Measurements from ENCODE around the gene CLEC20A.
A peak's percentile ranks its signal among the peaks of the same experiment; 100 is the strongest.

The CLEC20A gene

DNA sequence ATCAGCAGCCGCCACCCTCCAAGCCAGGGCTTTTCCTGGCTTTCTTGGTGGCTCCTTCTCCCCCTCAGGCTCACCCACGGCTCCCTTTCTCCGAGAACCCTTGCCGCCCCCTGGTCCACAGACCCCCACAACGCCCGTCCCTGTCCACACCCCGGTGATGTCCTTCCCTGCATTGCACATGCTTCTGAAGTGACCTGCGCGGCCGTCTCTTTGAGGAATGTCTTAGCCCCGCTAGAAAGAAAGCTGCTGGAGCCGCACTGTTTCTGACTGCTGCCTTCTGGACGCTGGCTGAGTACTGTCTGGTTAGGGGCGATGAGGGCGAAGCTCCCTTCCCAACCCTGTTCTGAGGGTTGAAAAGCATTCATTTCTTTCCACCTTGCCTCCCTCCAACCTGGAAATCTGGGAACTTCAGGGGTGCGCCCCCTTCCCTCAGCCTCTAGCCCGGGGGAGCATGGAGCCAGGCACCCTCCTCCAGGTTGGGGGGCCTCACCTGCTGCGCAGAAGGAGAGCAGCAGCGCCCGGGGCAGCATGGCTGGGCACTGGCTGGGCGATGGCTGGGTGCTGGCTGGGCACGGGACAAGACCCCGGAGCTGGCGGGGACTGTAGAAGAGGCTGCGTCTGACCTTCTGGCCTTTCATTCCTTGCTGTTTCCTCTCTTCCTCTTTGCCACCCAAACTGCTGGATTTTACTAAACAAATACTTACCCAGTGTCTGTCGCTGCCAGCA is at the start of gene CLEC20A:
Gene CLEC20A, minus strand, starts transcription at position 555 of the 726 bp plus-strand sequence. Its CDS starts 25 bp downstream, at position 530.
- DNase-seq (ENCODE audit: low read depth in 2 of 2): no peak

- no peak for DNase-seq (ENCODE audit: low read depth in 2 of 2)
Measured at GRCh38 chr1:178544531-178544930, 47.8 kb upstream of the CLEC20A start.

GRCh38 chr1:178543290-178543607 is 46.5 kb upstream of the CLEC20A start:
- DNase-seq (ENCODE audit: low read depth in 2 of 2): no peak

DNA sequence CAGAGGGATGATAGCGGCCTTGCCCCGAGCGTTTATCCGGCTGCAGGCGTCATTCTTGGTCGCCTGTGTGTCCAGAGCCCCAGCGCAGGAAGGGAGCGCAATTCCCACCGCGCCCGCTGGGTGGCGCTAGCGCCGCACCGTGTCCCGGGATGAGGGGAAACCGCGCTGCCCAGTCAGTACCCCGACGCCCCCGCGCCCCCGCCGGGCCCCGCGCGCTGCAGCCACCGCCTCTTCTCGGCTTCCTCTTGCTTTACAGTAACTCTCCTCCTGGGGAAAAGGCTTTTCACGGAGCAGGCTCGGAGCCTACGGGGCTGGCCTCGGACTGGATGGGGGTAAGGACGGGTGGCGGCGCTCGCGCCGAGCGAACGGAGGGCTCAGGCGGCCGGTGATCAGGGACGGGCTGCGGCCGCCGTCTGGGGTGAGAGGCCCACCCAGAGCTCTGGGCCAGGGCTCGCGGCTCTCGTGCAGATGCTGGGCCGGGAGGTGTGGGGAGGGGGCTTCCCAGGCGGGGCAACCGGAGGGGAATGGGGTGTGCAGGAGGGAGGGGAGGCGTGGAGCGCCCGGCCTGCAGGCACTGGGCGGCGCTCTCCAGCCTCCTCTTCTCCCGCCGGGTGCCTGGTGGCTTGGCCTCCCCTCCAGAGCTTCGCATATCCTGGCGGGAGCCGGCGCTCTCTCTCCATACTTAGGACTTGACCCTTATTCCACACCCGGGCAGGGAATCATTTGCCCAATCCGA is 46.0 kb upstream of the CLEC20A start:
- DNase-seq (ENCODE audit: low read depth in 2 of 2): peak; percentile 62 to 75

GRCh38 chr1:178541829-178542553 is 45.2 kb upstream of the CLEC20A start:
- peak in 1 of 2 donors; percentile 10 for DNase-seq (ENCODE audit: low read depth in 2 of 2)

GRCh38 chr1:178541379-178541778 is 44.6 kb upstream of the CLEC20A start:
- DNase-seq (ENCODE audit: low read depth in 2 of 2): no peak

- DNase-seq (ENCODE audit: low read depth in 2 of 2): no peak
Measured at GRCh38 chr1:178540646-178541045, 43.9 kb upstream of the CLEC20A start.

GRCh38 chr1:178540204-178540603 is 43.4 kb upstream of the CLEC20A start:
- DNase-seq (ENCODE audit: low read depth in 2 of 2): no peak

DNA sequence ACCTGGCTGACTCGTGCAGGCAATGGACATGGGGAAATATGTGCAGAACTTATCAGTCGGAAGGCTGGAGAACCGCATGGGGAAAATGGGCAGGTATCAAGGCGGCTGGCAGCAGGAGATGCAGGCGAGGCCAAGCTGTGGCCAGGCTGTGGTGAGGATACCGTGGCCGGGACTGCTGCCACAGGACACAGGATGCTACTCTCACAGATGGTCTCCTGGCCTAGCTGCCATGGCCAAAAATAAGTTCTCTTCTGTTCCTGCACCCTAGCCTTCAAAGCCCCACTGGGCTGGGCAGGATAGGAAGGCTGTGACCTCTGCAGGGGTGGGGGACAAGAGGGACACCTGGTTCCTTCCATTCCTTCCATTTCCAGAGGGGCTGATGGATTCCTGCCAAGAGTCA is 42.5 kb upstream of the CLEC20A start:
- no peak for DNase-seq (ENCODE audit: low read depth in 2 of 2)

GRCh38 chr1:178538192-178538916 is 41.6 kb upstream of the CLEC20A start:
- DNase-seq (ENCODE audit: low read depth in 2 of 2): no peak

DNA sequence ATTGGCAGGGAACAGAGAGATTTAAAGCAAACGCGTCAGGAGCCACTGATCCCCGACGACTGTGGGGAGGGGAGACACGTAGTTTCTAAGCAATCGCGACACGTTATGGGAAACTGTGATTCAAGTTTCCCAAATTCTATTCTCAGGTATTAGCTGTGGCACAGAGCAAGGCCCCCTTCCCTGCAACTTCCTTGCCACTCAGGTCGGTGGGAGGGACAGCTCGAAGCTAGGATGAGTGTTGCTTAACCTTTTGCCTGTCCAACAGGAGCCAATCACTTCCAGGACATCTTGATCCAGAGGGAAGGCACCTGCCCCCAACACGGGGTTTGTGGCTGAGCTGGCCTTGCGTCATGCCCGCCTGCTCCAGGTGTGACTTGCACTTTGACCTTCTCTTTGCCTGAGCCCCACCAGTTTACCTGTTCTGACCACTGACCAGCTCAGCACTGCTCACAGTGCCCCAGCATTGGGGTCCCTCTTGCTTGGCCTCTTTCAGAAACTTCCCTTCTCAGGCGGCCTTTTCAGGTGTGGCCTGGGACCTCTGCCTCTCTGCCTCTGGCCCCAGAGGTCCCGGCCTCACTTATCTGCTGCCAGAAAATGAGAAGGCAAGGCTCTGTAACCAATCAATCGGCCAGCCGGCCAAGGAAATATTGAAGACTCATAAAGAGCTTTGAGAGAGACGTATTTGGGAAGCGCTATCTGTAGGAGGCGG is 40.8 kb upstream of the CLEC20A start:
- no peak for DNase-seq (ENCODE audit: low read depth in 2 of 2)

DNA sequence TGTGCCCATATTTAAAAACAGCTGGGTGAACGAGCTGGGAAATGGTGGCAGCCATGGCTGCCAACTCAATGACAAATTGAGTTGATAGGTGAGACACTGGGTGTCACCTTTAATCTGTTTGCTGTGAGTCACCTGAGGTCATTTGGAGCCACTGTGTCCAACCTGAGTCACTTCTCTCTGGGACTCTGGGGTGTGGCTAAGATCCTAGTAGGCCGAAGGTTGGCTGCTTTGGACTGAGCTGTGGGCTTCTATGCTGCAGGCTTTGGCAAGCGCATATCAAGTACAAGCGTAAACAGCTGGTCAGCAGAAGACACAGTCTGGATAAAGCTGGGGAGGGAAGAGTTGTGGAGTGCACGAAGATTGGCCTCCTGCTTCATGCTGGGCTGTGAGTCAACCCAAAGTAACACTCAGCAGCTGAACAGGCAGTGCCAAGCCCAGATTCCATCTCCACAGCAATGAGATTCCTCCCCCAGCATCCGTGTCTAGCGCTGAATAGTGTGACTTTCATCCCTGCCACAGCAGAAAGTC is 40.1 kb upstream of the CLEC20A start:
- DNase-seq (ENCODE audit: low read depth in 2 of 2): no peak

DNA sequence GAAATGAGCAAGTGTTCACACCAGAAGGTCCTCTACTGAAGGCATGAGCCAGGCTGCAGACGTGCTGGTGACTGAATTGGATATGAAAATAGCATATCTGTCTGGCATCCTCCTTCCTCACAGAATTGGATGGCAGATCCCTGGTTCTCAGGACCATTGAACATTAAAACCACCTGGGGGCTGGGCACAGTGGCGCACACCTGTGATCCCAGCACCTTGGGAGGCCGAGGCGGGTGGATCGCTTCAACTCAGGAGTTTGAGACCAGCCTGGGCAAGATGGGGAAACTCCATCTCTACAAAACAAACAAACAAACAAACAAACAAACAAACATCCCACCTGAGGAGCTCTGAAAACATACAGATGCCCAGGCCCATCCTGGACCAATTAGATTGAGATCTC is 39.6 kb upstream of the CLEC20A start:
- DNase-seq (ENCODE audit: low read depth in 2 of 2): no peak

DNA sequence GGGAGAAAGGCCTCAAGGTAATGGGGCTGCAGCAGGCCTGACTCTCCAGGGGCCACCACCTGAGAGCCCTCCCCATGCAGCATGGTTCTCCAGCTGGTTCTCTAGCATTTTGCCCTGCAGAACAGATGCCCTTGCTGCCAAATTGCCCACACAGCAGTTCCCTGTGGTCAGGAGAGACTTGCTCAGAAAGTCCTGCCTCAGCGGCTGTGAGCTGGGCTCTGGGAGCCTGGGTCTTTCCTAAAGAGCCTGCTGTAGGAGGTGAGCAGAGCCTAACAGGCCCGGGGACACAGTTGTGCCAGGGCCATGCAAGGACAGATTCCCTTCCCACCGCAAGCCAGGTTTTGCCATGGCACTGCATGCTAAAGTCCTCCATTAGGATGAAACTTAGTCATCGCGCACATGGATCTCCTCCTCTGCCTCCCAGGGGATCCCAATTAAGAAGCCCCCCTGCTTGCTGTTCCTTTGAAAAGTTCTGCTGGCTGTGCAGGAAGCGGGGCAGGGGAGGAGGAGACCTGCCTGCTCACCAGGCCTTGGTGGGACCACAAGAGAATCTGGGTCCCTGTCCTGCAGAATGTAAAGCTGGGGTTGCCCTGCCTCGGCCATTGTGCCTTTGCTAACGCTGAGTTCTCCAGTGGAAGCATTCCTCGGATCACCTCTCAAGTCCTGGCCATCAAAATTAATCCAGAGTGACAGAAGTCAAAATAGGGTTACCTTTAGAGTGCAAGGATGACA is 37.5 kb upstream of the CLEC20A start:
- no peak for DNase-seq (ENCODE audit: low read depth in 2 of 2)

- no peak for DNase-seq (ENCODE audit: low read depth in 2 of 2)
Measured at GRCh38 chr1:178533121-178533946, 36.6 kb upstream of the CLEC20A start.

GRCh38 chr1:178532392-178532791 is 35.6 kb upstream of the CLEC20A start:
- peak; percentile 48 for DNase-seq (ENCODE audit: low read depth in 2 of 2)

DNA sequence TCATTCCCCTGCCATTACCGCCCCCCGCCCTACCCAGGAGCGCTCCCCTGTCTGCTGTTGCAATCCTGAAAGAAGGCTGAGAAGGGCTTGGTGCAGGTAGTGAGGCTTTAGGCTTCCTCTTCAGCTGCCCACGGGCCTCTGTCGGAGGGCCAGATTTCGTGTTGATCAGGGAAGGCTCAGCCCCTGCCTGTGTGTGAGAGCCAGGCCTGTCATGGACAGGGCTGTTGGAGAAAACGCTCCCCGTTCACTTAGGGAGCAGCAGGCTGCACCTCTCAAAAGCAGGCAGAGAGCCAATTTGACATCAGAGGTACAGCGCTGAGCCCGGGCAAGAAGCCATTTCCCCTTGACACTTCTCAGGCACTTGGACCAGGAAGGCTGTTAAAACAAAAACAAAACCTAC is 35.1 kb upstream of the CLEC20A start:
- DNase-seq (ENCODE audit: low read depth in 2 of 2): no peak

DNA sequence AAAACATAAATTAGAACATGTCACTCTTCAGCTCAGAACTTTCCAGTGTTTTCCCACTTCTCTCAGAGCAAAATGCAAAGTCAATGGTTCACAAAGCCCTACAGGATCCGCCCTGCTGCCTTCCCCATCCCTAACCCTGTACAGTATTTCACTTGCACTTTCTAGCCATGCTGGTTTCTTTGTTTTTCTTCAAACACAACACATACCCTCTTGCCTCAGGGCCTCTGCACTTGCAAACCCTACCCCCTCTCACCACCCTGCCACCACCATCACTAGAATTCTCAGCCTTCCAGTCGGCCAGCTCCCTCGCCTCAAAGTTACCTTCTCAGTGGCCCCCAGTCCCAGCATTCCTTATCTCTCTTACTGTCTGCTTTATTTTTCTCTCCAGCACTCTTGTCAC is 33.7 kb upstream of the CLEC20A start:
- no peak for DNase-seq (ENCODE audit: low read depth in 2 of 2)

GRCh38 chr1:178530037-178530402 is 33.3 kb upstream of the CLEC20A start:
- no peak for DNase-seq (ENCODE audit: low read depth in 2 of 2)

Measured in stimulated activated CD8-positive, alpha-beta memory T cell treated with anti-CD3 and anti-CD28 coated beads, Interleukin-7, amount 100 ng/mL, for 4 hours (primary cell).